Upper lobe of right lung (tissue), 1 donor: ENCODE data around the gene PPP1R13B. TPM values are rescaled to one million over a fixed set of nuclear protein-coding genes. Genes with fewer than 3 reads are reported as not detected.

Source experiments
- ATAC-seq: fragments of 200-7000 bp; cut with Tn5 transposase; one replicate; pipeline ENCODE4 v1.9.1; 2020; ENCODE audit warnings: mild to moderate bottlenecking, moderate library complexity
- DNase-seq: peaks from one replicate; pipeline ENCODE4 v3.0.0-alpha.2; 2020
- H3K27ac ChIP-seq: fragments of 200-600 bp; one replicate; pipeline ENCODE4 v1.8.0; 2022
- H3K27me3 ChIP-seq: fragments of 200-600 bp; one replicate; pipeline ENCODE4 v1.8.0; 2022; ENCODE audit warnings: mild to moderate bottlenecking
- H3K36me3 ChIP-seq: fragments of 200-600 bp; one replicate; pipeline ENCODE4 v1.8.0; 2022
- H3K4me1 ChIP-seq: fragments of 200-600 bp; one replicate; pipeline ENCODE4 v1.8.0; 2022
- H3K4me3 ChIP-seq: fragments of 200-600 bp; one replicate; pipeline ENCODE4 v1.8.0; 2022; ENCODE audit warnings: mild to moderate bottlenecking
- H3K9me3 ChIP-seq: fragments of 200-600 bp; one replicate; pipeline ENCODE4 v1.8.0; 2022
- intact Hi-C: fragments of 100-400 bp; cut with DNase I; formaldehyde crosslinking; loops from one replicate; pipeline ENCODE4 v1.11.0; 2022
- total RNA-seq: library from RNA; stranded (reverse); fragmentation: NEBNext Ultra II Directional; extraction: Animal tissue kit (Norgen Biotek cat#: 25700); gene quantifications from one replicate; pipeline ENCODE4 v1.2.1, GENCODE V29; 2021
- TF ChIP-seq, protein P1 (sequence below): fragments of 200-600 bp; IDR thresholded peaks from one replicate; pipeline ENCODE4 v1.8.0; 2022; ENCODE audit warnings: antibody characterized with exemption
- donor health status: DM: no; HTN: yes; CAD: no; lungs with severe emphysema.

PPP1R13B gene
- total RNA-seq, 1 donor from 2014 or later = 78.5 TPM

DNA sequence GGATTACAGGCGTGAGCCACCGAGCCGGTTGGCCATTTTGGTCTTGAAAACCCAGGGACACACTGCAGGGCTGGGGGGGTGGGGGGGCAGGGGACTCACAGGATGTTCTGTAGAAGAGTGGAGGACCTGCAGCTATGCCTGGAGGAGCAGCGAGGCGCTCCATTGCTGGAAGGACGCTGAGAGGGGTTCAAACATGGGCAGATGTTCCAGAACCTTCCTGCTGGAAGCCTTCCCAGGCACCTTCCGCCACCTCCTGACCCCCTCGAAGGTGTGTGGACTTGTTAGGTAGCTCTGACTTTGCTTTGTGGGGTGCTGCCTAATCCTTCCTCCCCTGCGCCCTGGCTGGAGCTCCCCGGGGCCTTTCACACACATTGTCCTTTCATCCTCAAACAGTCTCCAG, 19.6 kb upstream of the PPP1R13B start:
- no peaks in the 10 kb centered on the region for H3K36me3 ChIP-seq
- no peak overlapping the region for H3K4me3 ChIP-seq
- DNase-seq = no peak
- H3K27me3 ChIP-seq = no peaks in the 10 kb centered on the region
- intact Hi-C loops = no loop called here
- ATAC-seq = no peak
- H3K27ac ChIP-seq = no peak overlapping the region
- TF ChIP-seq, protein P1, sequence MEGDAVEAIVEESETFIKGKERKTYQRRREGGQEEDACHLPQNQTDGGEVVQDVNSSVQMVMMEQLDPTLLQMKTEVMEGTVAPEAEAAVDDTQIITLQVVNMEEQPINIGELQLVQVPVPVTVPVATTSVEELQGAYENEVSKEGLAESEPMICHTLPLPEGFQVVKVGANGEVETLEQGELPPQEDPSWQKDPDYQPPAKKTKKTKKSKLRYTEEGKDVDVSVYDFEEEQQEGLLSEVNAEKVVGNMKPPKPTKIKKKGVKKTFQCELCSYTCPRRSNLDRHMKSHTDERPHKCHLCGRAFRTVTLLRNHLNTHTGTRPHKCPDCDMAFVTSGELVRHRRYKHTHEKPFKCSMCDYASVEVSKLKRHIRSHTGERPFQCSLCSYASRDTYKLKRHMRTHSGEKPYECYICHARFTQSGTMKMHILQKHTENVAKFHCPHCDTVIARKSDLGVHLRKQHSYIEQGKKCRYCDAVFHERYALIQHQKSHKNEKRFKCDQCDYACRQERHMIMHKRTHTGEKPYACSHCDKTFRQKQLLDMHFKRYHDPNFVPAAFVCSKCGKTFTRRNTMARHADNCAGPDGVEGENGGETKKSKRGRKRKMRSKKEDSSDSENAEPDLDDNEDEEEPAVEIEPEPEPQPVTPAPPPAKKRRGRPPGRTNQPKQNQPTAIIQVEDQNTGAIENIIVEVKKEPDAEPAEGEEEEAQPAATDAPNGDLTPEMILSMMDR = no peak
- peaks cover 19% of the 10 kb centered on the region for H3K4me1 ChIP-seq
- H3K9me3 ChIP-seq = no peaks in the 10 kb centered on the region

GRCh38 chr14:103863245-103863644, 15.9 kb upstream of the PPP1R13B start:
- intact Hi-C loops = no loop called here
- Histone ChIP-seq H3K27me3 (no peaks in the 10 kb centered on the region), H3K4me1 (peaks cover 22% of the 10 kb centered on the region), H3K27ac (no peak overlapping the region), H3K4me3 (no peak overlapping the region), H3K36me3 (no peaks in the 10 kb centered on the region), H3K9me3 (no peaks in the 10 kb centered on the region)
- TF ChIP-seq, protein P1 = no peak
- ATAC-seq (no peak), DNase-seq (no peak)

DNA sequence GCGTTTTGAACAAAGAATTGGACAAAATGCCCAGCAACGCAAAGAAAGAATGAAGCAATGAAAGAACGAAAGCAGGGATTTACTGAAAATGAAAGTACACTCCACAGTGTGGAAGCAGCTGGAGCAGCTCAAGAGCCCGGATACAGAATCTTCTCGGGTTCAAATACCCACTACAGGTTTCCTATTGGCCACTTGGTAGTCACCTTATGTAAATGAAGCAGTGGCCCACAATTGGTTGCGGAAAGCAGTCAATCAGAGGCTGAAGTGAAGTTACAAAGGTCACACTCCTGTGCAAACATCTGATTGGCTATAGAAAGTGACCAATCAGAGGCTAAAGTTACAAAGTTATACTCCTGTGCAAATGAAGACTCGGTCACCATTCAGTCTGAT, 15.0 kb upstream of the PPP1R13B start:
- ATAC-seq (peak; percentile 56), DNase-seq (no peak)
- Histone ChIP-seq H3K9me3 (no peaks in the 10 kb centered on the region), H3K4me1 (peaks cover 14% of the 10 kb centered on the region), H3K27ac (no peak overlapping the region), H3K27me3 (no peaks in the 10 kb centered on the region), H3K36me3 (no peaks in the 10 kb centered on the region), H3K4me3 (peak overlapping the region; percentile 4)
- intact Hi-C loops = no loop called here
- TF ChIP-seq, protein P1 = no peak

GRCh38 chr14:103861413-103862392, 14.3 kb upstream of the PPP1R13B start:
- TF ChIP-seq, protein P1 = no peak
- Histone ChIP-seq H3K27ac (peak overlapping the region; percentile 11), H3K36me3 (no peaks in the 10 kb centered on the region), H3K4me3 (peak overlapping the region; percentile 4), H3K27me3 (no peaks in the 10 kb centered on the region), H3K9me3 (no peaks in the 10 kb centered on the region), H3K4me1 (peaks cover 15% of the 10 kb centered on the region)
- DNase-seq (no peak), ATAC-seq (peak; percentile 4)
- intact Hi-C loops = no loop called here

DNA sequence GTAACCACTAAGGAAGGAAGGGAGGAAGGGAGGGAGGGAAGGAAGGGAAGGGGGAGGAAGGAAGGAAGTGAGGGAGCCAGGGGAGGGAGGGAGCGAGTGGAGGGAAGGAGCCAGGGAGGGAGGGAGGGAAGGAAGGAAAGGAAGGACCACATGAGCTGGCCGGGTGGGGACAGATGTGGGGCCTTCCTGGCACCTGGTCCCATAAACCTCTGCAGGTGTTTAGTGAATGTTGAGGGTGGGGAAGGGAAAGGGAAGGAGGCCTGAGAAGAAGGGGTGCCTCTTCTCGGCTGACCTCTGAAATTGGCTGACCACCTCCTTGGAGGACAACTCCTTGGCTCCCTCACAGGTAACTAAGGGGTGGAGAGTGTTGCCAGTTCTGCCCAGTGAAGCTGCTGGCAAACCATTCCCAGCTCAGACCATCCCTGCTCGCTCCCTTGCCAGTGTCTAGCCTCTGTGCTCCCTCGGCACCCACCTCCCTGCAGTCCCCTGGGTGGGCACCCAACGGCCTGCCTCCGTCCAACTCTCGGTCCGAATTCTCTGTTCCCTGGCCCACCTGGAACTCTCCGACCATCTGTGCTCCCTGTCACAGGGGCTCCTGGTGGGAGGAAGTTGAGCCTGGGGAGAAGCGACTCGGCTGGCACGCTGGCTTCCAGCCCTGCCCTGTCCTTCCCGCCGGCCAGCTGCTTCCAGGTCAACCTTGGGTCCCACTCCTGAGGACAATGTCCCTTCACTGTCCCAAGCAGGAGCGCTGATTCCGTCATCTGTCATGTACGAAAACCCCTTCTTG, 12.2 kb upstream of the PPP1R13B start:
- DNase-seq = no peak

More for the DNA sequence above, 12.2 kb upstream of the PPP1R13B start:
- H3K4me3 ChIP-seq = no peak overlapping the region
- peak overlapping the region; percentile 42 for H3K27ac ChIP-seq
- intact Hi-C loops = no loop called here
- TF ChIP-seq, protein P1 = no peak
- H3K4me1 ChIP-seq = peaks cover 27% of the 10 kb centered on the region
- H3K27me3 ChIP-seq = no peaks in the 10 kb centered on the region
- ATAC-seq = no peak
- H3K9me3 ChIP-seq = no peaks in the 10 kb centered on the region
- no peaks in the 10 kb centered on the region for H3K36me3 ChIP-seq
